HCT116 (cell line): ENCODE measurements around the gene NSMCE3. TPM values are rescaled to one million over a fixed set of nuclear protein-coding genes. Genes with fewer than 3 reads are reported as not detected.
A peak's percentile ranks its signal among the peaks of the same experiment; 100 is the strongest.

Experiments
- ATAC-seq: fragments of 200-7000 bp; cut with Tn5 transposase; 2 replicates; pipeline ENCODE4 v1.9.1; 2020; ENCODE audit warnings: mild to moderate bottlenecking, moderate library complexity
- Bru-seq: library from RNA; stranded (reverse); fragments of 400-500 nt; gene quantifications from one replicate; lab custom pipeline; 2021; lab: Mats Ljungman, UMichigan
- BruChase-seq, 2 experiments: library from RNA; stranded (reverse); fragments of 400-500 nt; gene quantifications; one replicate each; lab custom pipeline; 2021; lab: Mats Ljungman, UMichigan
- BruUV-seq: library from RNA; stranded (reverse); fragments of 400-500 nt; replicated peaks from 2 replicates; lab custom pipeline; 2021; lab: Mats Ljungman, UMichigan
- CTCF ChIA-PET: fragments of 300-600 bp; sonication (Branson Sonifier 250); formaldehyde crosslinking; loops from one replicate; lab custom pipeline; 2021; ENCODE audit warnings: antibody characterized with exemption; lab: Charles Lee
- POLR2A ChIA-PET: fragments of 300-600, 350-600 bp; sonication (Branson Sonifier 250); formaldehyde crosslinking; loops from one replicate; lab custom pipeline; 2021; ENCODE audit warnings: antibody characterized with exemption; lab: Charles Lee
- RAD21 ChIA-PET, 2 experiments: fragments of 300-600 bp; sonication (Branson Sonifier 250); formaldehyde crosslinking; loops; one replicate each; lab custom pipeline; 2023; ENCODE audit warnings: low total read pairs in 2 of 2; ENCODE audit not compliant: uncharacterized antibody in 2 of 2, unreplicated experiment in 2 of 2, low non-redundant PET in 1 of 2; lab: Charles Lee
- DNase-seq: peaks from one replicate; pipeline ENCODE4 v3.0.0-alpha.2; 2010; ENCODE audit warnings: low read depth, low spot score
- H2AFZ ChIP-seq: fragments of 200-600 bp; shearing (Covaris generic), sonication (generic); 2 replicates; pipeline ENCODE4 v1.6.1; 2017; ENCODE audit warnings: low read depth, mixed run types, mixed read lengths, antibody characterized with exemption, low read length; ENCODE audit not compliant: poor library complexity, severe bottlenecking
- H3K27ac ChIP-seq: 2 replicates; pipeline ENCODE4 v1.5.1; 2012; ENCODE audit warnings: low read depth, low read length
- H3K27me3 ChIP-seq: fragments of 200-600 bp; sonication (generic); 2 replicates; pipeline ENCODE4 v1.6.1; 2016; ENCODE audit warnings: mixed run types, low read length, mixed read lengths; ENCODE audit not compliant: insufficient read depth
- H3K36me3 ChIP-seq, 2 experiments: fragments of 200-500 bp in 1 of 2; fragments of 200-600 bp in 1 of 2; sonication (Bioruptor generic) in 1 of 2; sonication (generic) in 1 of 2; 2 replicates each; pipeline versions ENCODE4 v1.5.1 to v1.6.1; 2014 to 2016; ENCODE audit warnings: low read length in 2 of 2, inconsistent platforms in 1 of 2, mixed read lengths in 1 of 2, mixed run types in 1 of 2; ENCODE audit not compliant: insufficient read depth in 2 of 2, control insufficient read depth in 1 of 2
- H3K4me1 ChIP-seq, 2 experiments: fragments of 200-600 bp in 1 of 2; sonication (generic) in 1 of 2; 2 replicates each; pipeline versions ENCODE4 v1.5.1 to v1.6.1; 2012 to 2017; ENCODE audit warnings: low read length in 2 of 2, inconsistent platforms in 1 of 2, mild to moderate bottlenecking in 1 of 2, mixed read lengths in 1 of 2, mixed run types in 1 of 2, moderate library complexity in 1 of 2; ENCODE audit not compliant: insufficient read depth in 2 of 2, control insufficient read depth in 1 of 2
- H3K4me2 ChIP-seq: fragments of 200-600 bp; sonication (generic); 2 replicates; pipeline ENCODE4 v1.6.1; 2017; ENCODE audit warnings: mixed run types, low read length, mixed read lengths
- H3K4me3 ChIP-seq, 2 experiments: fragments of 200-600 bp in 1 of 2; sonication (generic) in 1 of 2; replicated peaks in 1 of 2; 2 replicates each; pipeline ENCODE4 v1.5.1; 2011 to 2016; ENCODE audit warnings: low read length in 2 of 2, control low read depth in 1 of 2, low read depth in 1 of 2, mild to moderate bottlenecking in 1 of 2, mixed read lengths in 1 of 2, mixed run types in 1 of 2
- H3K79me2 ChIP-seq: fragments of 200-600 bp; sonication (generic); 2 replicates; pipeline ENCODE4 v1.6.1; 2017; ENCODE audit warnings: mild to moderate bottlenecking, mixed run types, low read length, moderate library complexity, mixed read lengths; ENCODE audit not compliant: insufficient read depth
- H3K9ac ChIP-seq: fragments of 200-600 bp; sonication (generic); 2 replicates; pipeline ENCODE4 v1.6.1; 2016; ENCODE audit warnings: low read length, mixed read lengths
- H3K9me2 ChIP-seq: fragments of 200-600 bp; sonication (generic), shearing (Covaris generic); 2 replicates; pipeline ENCODE4 v1.6.1; 2017; ENCODE audit warnings: mixed run types, mild to moderate bottlenecking, moderate library complexity; ENCODE audit not compliant: insufficient read depth
- H3K9me3 ChIP-seq, 2 experiments: fragments of 200-500 bp in 1 of 2; fragments of 200-600 bp in 1 of 2; sonication (Bioruptor generic) in 1 of 2; sonication (generic) in 1 of 2; 2 replicates each; pipeline ENCODE4 v1.6.1; 2014 to 2017; ENCODE audit warnings: low read length in 2 of 2, mixed read lengths in 2 of 2, inconsistent platforms in 1 of 2, low read depth in 1 of 2, mild to moderate bottlenecking in 1 of 2, mixed run types in 1 of 2, moderate library complexity in 1 of 2; ENCODE audit not compliant: control insufficient read depth in 1 of 2, insufficient read depth in 1 of 2
- H4K20me1 ChIP-seq: fragments of 200-600 bp; sonication (generic), shearing (Covaris generic); 2 replicates; pipeline ENCODE4 v1.6.1; 2017; ENCODE audit warnings: mixed run types, mild to moderate bottlenecking, moderate library complexity; ENCODE audit not compliant: insufficient read depth
- CEBPB ChIP-seq: IDR thresholded peaks from 2 replicates; pipeline ENCODE4 v1.6.1; 2012; ENCODE audit warnings: low read depth
- EGR1 ChIP-seq: IDR thresholded peaks from 2 replicates; pipeline ENCODE4 v1.6.1; 2012; ENCODE audit warnings: low read depth
- EZH2phosphoT487 ChIP-seq: fragments of 200-600 bp; IDR thresholded peaks from 2 replicates; pipeline ENCODE4 v1.6.1; 2018; ENCODE audit warnings: antibody characterized with exemption, borderline replicate concordance
- JUND ChIP-seq: IDR thresholded peaks from 2 replicates; pipeline ENCODE4 v1.6.1; 2012
- POLR2A ChIP-seq: IDR thresholded peaks from 2 replicates; pipeline ENCODE4 v1.7.0; 2011; ENCODE audit warnings: borderline replicate concordance; ENCODE audit not compliant: insufficient read depth, insufficient read length; ENCODE audit errors: extremely low read depth
- POLR2AphosphoS5 ChIP-seq: IDR thresholded peaks from 2 replicates; pipeline ENCODE4 v1.6.1; 2011; ENCODE audit warnings: mild to moderate bottlenecking, low read depth, low read length, moderate library complexity
- SIN3A ChIP-seq: IDR thresholded peaks from 2 replicates; pipeline ENCODE4 v1.6.1; 2012; ENCODE audit warnings: low read depth
- SP1 ChIP-seq: IDR thresholded peaks from 2 replicates; pipeline ENCODE4 v1.6.1; 2012; ENCODE audit warnings: low read depth
- TCF7L2 ChIP-seq: IDR thresholded peaks from 2 replicates; pipeline ENCODE4 v1.7.0; 2011; ENCODE audit warnings: borderline replicate concordance, inconsistent platforms; ENCODE audit not compliant: insufficient read depth, insufficient read length; ENCODE audit errors: extremely low read depth
- ZFX ChIP-seq: fragments of 450-650 bp; IDR thresholded peaks from 2 replicates; pipeline ENCODE4 v1.6.1; 2017
- ZNF274 ChIP-seq: fragments of 200-500 bp; sonication (Bioruptor generic); IDR thresholded peaks from 2 replicates; pipeline ENCODE4 v1.6.1; 2014; ENCODE audit warnings: mild to moderate bottlenecking, low read depth, low read length, inconsistent platforms
- intact Hi-C: fragments of 100-400 bp; cut with micrococcal nuclease; formaldehyde crosslinking; loops from 2 replicates; pipeline ENCODE4 v1.10.0; 2022
- long read RNA-seq: library from polyadenylated mRNA; unstranded; transcript quantifications from one replicate; pipeline ENCODE4 v2.0.0, GENCODE V29; 2021; ENCODE audit not compliant: unreplicated experiment
- polyA plus RNA-seq: library from polyadenylated mRNA; unstranded; fragments of >200 nt; gene quantifications from 2 replicates; pipeline ENCODE4 v1.2.1, GENCODE V29; 2012; ENCODE audit warnings: missing spikeins
- total RNA-seq: library from RNA; stranded (reverse); gene quantifications from one replicate; pipeline ENCODE4 v1.2.1, GENCODE V29; 2021; ENCODE audit not compliant: unreplicated experiment
- TF ChIP-seq, protein P1 (sequence below): IDR thresholded peaks from 2 replicates; pipeline ENCODE4 v1.6.1; 2012
- TF ChIP-seq, protein P2 (sequence below): IDR thresholded peaks from 2 replicates; pipeline ENCODE4 v1.6.1; 2011; ENCODE audit warnings: mild to moderate bottlenecking, low read length, moderate library complexity; ENCODE audit not compliant: insufficient replicate concordance; ENCODE audit errors: extremely low read depth

NSMCE3 gene
- total RNA-seq (5.7 TPM), Bru-seq, nascent RNA (percentile 60 among the genes with signal in this experiment), BruChase-seq, experiment 1, labeled RNA remaining after a 6-hour chase (percentile 41 among the genes with signal in this experiment), BruChase-seq, experiment 2, labeled RNA remaining after a 2-hour chase (percentile 76 among the genes with signal in this experiment)
- polyA plus RNA-seq = 3.2 and 3.7 TPM in 2 replicates
- long read RNA-seq, full-length matches to known transcripts = 27 of 27 reads
- long read RNA-seq, partial matches to known transcripts = 0 of 27 reads
- long read RNA-seq, other reads (novel, unspliced or antisense) = 0 of 27 reads

DNA sequence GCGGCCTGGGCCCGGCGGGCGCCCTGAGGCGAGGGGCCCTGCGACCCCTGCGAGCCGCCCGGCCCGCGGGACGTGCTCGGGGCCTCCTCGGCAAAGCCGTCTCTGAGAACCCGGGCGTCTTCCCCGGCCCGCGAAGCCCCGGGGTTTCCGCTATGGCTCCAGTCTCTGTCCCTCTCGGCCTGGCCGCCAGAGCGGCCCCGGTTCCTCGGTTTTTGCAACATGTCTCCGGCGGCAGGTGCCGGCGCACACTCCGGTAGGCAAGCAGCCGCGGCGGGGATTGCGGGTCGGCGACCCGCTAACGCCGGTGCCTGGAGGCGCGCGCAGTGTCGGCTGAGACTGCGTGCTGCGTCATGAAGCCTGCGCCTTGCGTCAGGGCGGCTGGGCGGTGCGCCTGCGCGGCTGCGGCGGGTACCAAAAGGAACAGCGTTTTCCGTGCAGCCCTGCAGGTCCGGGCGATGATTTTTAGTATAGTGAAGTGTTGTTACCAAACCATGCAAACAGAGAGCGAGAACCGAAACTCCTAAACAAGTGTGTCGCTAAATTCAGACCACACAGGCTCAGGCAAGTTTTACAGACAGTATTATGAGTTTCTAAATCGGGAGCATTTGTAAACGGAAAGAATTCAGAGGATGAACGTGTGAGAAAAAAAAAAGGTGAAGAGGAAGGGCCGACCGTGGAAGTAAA is at the start of gene NSMCE3:
NSMCE3 (minus strand) TSS at position 338 of the 684 bp plus-strand sequence; CDS start at position 221, 117 bp downstream.
- Histone ChIP-seq H3K36me3 (no peaks in the 10 kb centered on the region), H3K4me3 (peak within 1 kb of the TSS; percentile 60 to 69), H3K27ac (peak within 1 kb of the TSS; percentile 76), H3K27me3 (no peaks in the 10 kb centered on the region), H2AFZ (peak within 1 kb of the TSS; percentile 92), H3K9me2 (no peaks in the 10 kb centered on the region), H3K9ac (peak within 1 kb of the TSS; percentile 66), H3K4me1 (peaks cover 7 to 13% of the 10 kb centered on the region in 2 experiments), H4K20me1 (no peaks in the 10 kb centered on the region), H3K9me3 (no peaks in the 10 kb centered on the region), H3K4me2 (peak within 1 kb of the TSS; percentile 80), H3K79me2 (peaks cover 10% of the 10 kb centered on the region)
- POLR2A ChIA-PET = interaction anchor here (1.5 kb wide), 1 partner anchor 10 kb away, joined by 3 read pairs; no protein-coding TSS in a partner anchor
- ATAC-seq = peak; percentile 99
- TF ChIP-seq, protein P1, sequence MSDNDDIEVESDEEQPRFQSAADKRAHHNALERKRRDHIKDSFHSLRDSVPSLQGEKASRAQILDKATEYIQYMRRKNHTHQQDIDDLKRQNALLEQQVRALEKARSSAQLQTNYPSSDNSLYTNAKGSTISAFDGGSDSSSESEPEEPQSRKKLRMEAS = peak; percentile 35; the same call in 1 of the 2 replicates
- TF ChIP-seq CEBPB = no peak
- peak; percentile 50 for TF ChIP-seq TCF7L2
- peak; percentile 94 for TF ChIP-seq ZFX
- TF ChIP-seq JUND = 0 out of 2 replicates have a peak, but pooled peaks have one; percentile 6
- no peak for TF ChIP-seq SP1
- TF ChIP-seq POLR2AphosphoS5 = peak; percentile 77
- no peak for TF ChIP-seq ZNF274
- peak; percentile 22; the same call in 1 of the 2 replicates for TF ChIP-seq SIN3A
- TF ChIP-seq EZH2phosphoT487 = no peak
- peak; percentile 91 for TF ChIP-seq POLR2A
- TF ChIP-seq, protein P2, sequence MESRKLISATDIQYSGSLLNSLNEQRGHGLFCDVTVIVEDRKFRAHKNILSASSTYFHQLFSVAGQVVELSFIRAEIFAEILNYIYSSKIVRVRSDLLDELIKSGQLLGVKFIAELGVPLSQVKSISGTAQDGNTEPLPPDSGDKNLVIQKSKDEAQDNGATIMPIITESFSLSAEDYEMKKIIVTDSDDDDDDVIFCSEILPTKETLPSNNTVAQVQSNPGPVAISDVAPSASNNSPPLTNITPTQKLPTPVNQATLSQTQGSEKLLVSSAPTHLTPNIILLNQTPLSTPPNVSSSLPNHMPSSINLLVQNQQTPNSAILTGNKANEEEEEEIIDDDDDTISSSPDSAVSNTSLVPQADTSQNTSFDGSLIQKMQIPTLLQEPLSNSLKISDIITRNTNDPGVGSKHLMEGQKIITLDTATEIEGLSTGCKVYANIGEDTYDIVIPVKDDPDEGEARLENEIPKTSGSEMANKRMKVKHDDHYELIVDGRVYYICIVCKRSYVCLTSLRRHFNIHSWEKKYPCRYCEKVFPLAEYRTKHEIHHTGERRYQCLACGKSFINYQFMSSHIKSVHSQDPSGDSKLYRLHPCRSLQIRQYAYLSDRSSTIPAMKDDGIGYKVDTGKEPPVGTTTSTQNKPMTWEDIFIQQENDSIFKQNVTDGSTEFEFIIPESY = no peak
- TF ChIP-seq EGR1 = no peak
- peak; percentile 65 for DNase-seq
- RAD21 ChIA-PET = no interaction called here
- CTCF ChIA-PET = interaction anchor here (1.0 kb wide), 1 partner anchor 130 kb away, joined by 4 read pairs; no protein-coding TSS in a partner anchor
- intact Hi-C loops = no loop called here
- BruUV-seq = no TSS peak
